Measurements from ENCODE around the gene TMEM255B.

DNA sequence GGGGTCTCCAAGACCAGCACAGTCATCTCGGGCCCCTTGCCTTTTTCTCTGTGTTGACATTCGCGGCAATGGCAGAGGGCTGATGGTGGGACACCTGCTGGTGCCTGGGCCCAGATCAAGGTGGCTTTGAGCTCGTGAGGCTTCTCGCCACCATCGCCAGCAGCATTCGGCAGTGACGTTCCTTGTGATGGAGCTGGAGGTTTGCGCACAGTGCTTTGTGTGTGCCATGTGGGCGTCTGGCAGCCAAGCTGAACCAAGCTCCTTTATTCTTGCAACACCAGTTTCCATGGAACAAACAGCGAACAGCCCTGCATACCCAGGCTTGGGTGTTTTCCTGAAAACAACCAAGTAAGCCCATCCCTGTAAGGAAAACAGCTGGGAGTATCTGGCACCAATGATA is 9.1 kb upstream of the TMEM255B start:
- TF ChIP-seq, protein P1, sequence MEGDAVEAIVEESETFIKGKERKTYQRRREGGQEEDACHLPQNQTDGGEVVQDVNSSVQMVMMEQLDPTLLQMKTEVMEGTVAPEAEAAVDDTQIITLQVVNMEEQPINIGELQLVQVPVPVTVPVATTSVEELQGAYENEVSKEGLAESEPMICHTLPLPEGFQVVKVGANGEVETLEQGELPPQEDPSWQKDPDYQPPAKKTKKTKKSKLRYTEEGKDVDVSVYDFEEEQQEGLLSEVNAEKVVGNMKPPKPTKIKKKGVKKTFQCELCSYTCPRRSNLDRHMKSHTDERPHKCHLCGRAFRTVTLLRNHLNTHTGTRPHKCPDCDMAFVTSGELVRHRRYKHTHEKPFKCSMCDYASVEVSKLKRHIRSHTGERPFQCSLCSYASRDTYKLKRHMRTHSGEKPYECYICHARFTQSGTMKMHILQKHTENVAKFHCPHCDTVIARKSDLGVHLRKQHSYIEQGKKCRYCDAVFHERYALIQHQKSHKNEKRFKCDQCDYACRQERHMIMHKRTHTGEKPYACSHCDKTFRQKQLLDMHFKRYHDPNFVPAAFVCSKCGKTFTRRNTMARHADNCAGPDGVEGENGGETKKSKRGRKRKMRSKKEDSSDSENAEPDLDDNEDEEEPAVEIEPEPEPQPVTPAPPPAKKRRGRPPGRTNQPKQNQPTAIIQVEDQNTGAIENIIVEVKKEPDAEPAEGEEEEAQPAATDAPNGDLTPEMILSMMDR (IDR thresholded peaks at IDR 0.05) = no peak
- no peak for TF ChIP-seq POLR2A (IDR thresholded peaks at IDR 0.05)

All from prostate gland (tissue), 2 donors.